ENCODE measurements around the gene ERBB4. TPM values are rescaled to one million over a fixed set of nuclear protein-coding genes. Genes with fewer than 3 reads are reported as not detected.
"Not testable (repeated sequence)": the region's sequence is repeated elsewhere in the genome, so short reads cannot be mapped to it uniquely, and the experiment has no call there.

The ERBB4 gene
- total RNA-seq, 2 donors from 2014 or later: 1.0 to 32.8 TPM

DNA sequence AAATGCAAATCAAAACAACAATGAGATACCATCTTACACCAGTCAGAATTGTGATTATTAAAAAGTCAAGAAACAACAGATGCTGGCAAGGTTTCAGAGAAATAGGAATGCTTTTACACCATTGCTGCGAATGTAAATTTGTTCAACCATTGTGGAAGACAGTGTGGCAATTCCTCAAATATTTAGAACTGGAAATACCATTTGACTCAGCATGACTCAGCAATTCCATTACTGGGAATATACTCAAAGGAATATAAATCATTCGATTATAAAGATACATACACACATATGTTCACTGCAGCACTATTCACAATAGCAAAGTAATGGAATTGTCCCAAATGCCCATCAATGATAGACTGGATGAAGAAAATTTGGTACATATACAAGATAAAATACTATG lies 516.7 kb downstream of the ERBB4 start:
- 90% methylated on average over 2 of the region's 2 CpGs for WGBS

DNA sequence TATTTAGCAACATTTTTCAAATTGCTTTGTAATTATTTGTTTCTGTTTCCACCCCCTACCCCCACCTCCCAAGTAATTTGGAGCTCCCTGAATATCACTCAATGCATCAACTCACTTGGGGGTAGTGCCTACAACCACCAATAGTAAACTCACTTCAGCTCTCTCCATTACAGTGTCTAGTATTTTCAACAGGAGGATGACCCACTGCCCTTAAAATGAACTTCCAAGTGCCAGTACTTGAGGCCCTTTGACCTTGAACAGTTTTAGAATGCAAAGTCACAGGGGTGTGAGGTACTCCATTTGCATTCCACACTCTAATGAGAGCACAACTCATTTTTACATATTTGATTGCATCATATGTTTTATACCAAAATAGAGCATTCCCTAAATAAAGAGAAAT lies 523.0 kb downstream of the ERBB4 start:
- Histone ChIP-seq H3K4me1 (replicated peaks) (no peaks in the 10 kb centered on the region), H3K27me3 (replicated peaks; ENCODE audit: insufficient read depth) (no peaks in the 10 kb centered on the region), H3K9me3 (no peaks in the 10 kb centered on the region), H3K4me3 (no peak overlapping the region), H3K27ac (no peak overlapping the region), H3K36me3 (no peaks in the 10 kb centered on the region)
- intact Hi-C loops (cut with DNase I): no loop called here
- TF ChIP-seq POLR2A (IDR thresholded peaks at IDR 0.05): no peak
- no peak for TF ChIP-seq POLR2AphosphoS5 (IDR thresholded peaks at IDR 0.05)
- TF ChIP-seq, protein P1, sequence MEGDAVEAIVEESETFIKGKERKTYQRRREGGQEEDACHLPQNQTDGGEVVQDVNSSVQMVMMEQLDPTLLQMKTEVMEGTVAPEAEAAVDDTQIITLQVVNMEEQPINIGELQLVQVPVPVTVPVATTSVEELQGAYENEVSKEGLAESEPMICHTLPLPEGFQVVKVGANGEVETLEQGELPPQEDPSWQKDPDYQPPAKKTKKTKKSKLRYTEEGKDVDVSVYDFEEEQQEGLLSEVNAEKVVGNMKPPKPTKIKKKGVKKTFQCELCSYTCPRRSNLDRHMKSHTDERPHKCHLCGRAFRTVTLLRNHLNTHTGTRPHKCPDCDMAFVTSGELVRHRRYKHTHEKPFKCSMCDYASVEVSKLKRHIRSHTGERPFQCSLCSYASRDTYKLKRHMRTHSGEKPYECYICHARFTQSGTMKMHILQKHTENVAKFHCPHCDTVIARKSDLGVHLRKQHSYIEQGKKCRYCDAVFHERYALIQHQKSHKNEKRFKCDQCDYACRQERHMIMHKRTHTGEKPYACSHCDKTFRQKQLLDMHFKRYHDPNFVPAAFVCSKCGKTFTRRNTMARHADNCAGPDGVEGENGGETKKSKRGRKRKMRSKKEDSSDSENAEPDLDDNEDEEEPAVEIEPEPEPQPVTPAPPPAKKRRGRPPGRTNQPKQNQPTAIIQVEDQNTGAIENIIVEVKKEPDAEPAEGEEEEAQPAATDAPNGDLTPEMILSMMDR (IDR thresholded peaks at IDR 0.05): no peak
- no peak for DNase-seq (ENCODE audit: low spot score)

More for the DNA sequence above, 516.7 kb downstream of the ERBB4 start:
- DNase-seq (ENCODE audit: low spot score): no peak
- no peak overlapping the region for H3K27ac ChIP-seq
- no peaks in the 10 kb centered on the region for H3K4me1 ChIP-seq (replicated peaks)
- H3K9me3 ChIP-seq: no peaks in the 10 kb centered on the region
- intact Hi-C loops (cut with DNase I): no loop called here
- TF ChIP-seq POLR2AphosphoS5 (IDR thresholded peaks at IDR 0.05): no peak
- TF ChIP-seq, protein P1 (IDR thresholded peaks at IDR 0.05): no peak
- no peak for TF ChIP-seq POLR2A (IDR thresholded peaks at IDR 0.05)
- no peaks in the 10 kb centered on the region for H3K36me3 ChIP-seq
- no peak overlapping the region for H3K4me3 ChIP-seq
- H3K27me3 ChIP-seq (replicated peaks; ENCODE audit: insufficient read depth): no peaks in the 10 kb centered on the region

DNA sequence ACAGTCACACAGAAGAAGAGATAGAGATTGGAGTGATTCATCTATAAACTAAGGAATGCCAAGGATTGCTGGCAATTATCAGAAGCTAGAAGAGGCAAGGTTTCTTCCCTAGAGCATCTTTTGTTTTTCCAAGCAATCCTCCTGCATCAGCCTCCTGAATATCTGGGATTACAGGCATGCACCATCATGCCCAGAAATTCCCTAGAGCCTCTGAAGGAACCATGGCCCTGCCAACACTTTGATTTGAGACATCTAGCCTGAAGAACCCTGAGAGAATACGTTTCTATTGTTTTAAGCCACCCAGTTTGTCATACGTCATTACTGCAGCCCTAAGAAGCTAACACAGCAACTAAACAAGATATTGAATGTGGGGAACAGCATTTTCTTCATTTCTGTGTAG lies 525.0 kb downstream of the ERBB4 start:
- DNase-seq (ENCODE audit: low spot score): no peak
- intact Hi-C loops (cut with DNase I): no loop called here
- TF ChIP-seq, protein P1 (IDR thresholded peaks at IDR 0.05): no peak
- TF ChIP-seq POLR2AphosphoS5 (IDR thresholded peaks at IDR 0.05): no peak
- no peak overlapping the region for H3K27ac ChIP-seq
- no peaks in the 10 kb centered on the region for H3K9me3 ChIP-seq
- H3K4me3 ChIP-seq: no peak overlapping the region
- 72% methylated on average over 2 of the region's 2 CpGs for WGBS
- H3K4me1 ChIP-seq (replicated peaks): no peaks in the 10 kb centered on the region
- H3K36me3 ChIP-seq: no peaks in the 10 kb centered on the region
- H3K27me3 ChIP-seq (replicated peaks; ENCODE audit: insufficient read depth): no peaks in the 10 kb centered on the region

DNA sequence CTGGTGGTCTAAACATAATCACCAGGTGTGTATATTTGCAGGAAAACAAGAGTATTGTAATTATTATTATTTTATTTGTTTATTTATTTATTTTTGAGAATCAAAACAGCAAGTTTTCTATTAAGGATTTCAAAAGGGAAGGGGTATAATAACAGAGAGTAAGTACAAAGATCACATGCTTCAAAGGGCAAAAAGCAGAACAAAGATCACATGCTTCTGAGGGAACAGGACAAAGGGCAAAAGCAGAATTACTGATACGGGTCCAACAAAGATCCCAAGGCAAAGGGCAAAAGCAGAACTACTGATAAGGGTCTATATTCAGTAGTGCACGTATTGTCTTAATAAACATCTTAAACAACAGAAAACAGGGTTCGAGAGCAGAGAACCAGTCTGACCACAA lies 528.3 kb downstream of the ERBB4 start:
- H3K4me3 ChIP-seq; H3K4me1 ChIP-seq (replicated peaks); H3K27ac ChIP-seq; H3K9me3 ChIP-seq; H3K36me3 ChIP-seq; DNase-seq (ENCODE audit: low spot score); intact Hi-C loops (cut with DNase I); H3K27me3 ChIP-seq (replicated peaks; ENCODE audit: insufficient read depth): not testable (repeated sequence)
- WGBS: 89% methylated on average over 3 of the region's 3 CpGs

DNA sequence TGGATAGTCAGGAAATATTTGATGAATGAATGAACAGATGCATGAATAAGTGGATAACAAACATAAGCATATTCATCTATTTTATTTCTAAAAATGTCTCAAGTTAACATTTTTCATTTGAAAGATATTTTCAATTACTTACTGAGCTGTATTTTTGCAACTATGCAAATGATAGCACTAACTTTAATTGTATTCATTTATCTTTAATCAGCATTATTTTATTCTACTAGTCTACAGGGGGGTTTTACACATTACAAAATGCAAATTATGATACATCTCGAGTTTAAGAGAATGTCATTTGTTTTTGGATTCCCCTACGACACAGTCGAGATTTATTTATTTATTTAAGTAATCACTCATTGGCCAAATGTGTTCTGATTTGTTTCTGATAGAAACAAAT lies 530.6 kb downstream of the ERBB4 start:
- intact Hi-C loops (cut with DNase I): no loop called here
- no peak for DNase-seq (ENCODE audit: low spot score)
- H3K36me3 ChIP-seq: no peaks in the 10 kb centered on the region
- no peak overlapping the region for H3K4me3 ChIP-seq
- H3K27me3 ChIP-seq (replicated peaks; ENCODE audit: insufficient read depth): no peaks in the 10 kb centered on the region
- TF ChIP-seq POLR2AphosphoS5 (IDR thresholded peaks at IDR 0.05): no peak
- no peak overlapping the region for H3K27ac ChIP-seq
- no peaks in the 10 kb centered on the region for H3K4me1 ChIP-seq (replicated peaks)
- no peaks in the 10 kb centered on the region for H3K9me3 ChIP-seq
- 70% methylated on average over 3 of the region's 3 CpGs for WGBS

DNA sequence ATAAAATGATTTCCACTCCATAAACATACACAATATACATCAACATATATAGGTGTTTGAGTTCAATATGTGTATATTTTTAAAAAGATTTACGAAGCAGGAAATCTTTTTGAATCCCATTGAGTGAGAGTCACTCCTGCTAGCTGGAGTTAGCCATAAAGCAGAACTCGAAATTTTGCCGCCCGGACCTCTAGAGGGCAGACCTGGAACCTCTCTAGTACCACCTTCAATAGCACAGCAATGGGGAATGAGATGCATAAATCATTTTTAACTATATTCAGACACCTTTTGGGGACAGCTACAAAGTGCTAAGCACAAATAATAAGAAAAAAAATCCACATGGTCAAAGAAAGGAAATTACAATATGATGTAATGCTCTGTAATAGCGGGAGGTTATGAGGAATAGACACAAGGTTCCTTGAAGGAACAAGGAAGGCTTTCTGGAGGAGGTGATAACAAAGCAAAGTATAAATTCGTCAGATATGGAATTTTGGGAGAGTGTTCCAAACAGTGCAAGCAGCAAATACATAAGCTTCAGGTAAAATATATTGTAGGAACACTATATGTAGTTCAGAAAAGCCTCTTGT lies 533.4 kb downstream of the ERBB4 start:
- 51% methylated on average over 6 of the region's 6 CpGs for WGBS
- DNase-seq (ENCODE audit: low spot score): no peak

More for the DNA sequence above, 533.4 kb downstream of the ERBB4 start:
- Histone ChIP-seq H3K4me3 (no peak overlapping the region), H3K27me3 (replicated peaks; ENCODE audit: insufficient read depth) (no peaks in the 10 kb centered on the region), H3K4me1 (replicated peaks) (no peaks in the 10 kb centered on the region), H3K36me3 (no peaks in the 10 kb centered on the region), H3K9me3 (no peaks in the 10 kb centered on the region), H3K27ac (no peak overlapping the region)
- intact Hi-C loops (cut with DNase I): no loop called here
- TF ChIP-seq, protein P1 (IDR thresholded peaks at IDR 0.05): peak in 1 of 4 experiments; percentile 5
- TF ChIP-seq POLR2AphosphoS5 (IDR thresholded peaks at IDR 0.05): no peak

All from prostate gland (tissue), 2 donors.